ENCODE data around the gene MUC4.

- TF ChIP-seq EZH2phosphoT487 (IDR thresholded peaks at IDR 0.05) (no peak), CTCF (IDR thresholded peaks at IDR 0.05) (no peak)
These were observed 110.5 kb downstream of the MUC4 start for GRCh38 chr3:195701042-195701915.

All from neural progenitor cell (in vitro differentiated cells).